Measurements from ENCODE around the gene COBL. TPM values are rescaled to one million over a fixed set of nuclear protein-coding genes. Genes with fewer than 3 reads are reported as not detected.

The COBL gene
- total RNA-seq, 1 donor from 2014 or later, result under 0.01 TPM

DNA sequence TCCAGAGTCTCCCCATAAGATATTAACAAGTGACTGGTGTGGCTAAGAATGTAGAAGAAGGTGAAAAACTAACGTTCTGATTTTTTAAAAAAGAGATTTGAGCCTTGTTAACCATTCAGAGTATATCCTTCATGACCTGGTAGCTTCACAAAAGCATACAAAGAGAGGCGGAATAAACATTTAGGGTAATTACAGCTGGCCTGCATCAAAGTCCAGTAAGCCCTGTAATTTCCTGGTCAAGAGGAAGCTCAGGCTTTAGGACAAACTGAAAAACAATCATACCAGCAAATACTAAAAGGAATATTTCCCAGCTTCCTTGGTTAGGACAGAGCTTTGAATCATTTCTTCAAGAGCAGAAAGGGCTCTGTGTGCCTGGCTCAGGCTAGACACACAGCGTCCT, 165.2 kb downstream of the COBL start:
- no peak for DNase-seq (ENCODE audit: low read depth in 2 of 2)

- no peak for DNase-seq (ENCODE audit: low read depth in 2 of 2)
These were observed 166.4 kb downstream of the COBL start for GRCh38 chr7:51150193-51150592.

DNA sequence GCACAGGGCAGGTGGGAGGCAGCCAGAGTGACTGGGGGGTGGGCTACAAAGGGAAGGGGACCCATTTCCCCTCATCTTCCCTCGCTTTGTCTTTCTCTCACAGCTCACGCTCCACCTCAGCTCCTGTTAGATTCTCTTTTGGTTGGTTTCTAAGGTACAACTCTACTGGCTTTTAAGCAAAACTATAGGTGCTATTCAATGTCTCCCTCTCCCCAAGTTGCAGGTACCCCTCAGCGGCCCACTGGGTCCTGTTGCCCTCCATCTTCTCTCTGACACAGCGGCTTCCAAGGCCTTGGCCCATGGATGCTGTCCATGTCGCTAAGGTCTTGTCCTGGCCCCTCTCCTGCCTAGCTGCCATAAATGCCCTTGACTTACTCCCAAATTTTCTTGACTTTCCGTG, 168.4 kb downstream of the COBL start:
- DNase-seq (ENCODE audit: low read depth in 2 of 2), result no peak

- no peak for DNase-seq (ENCODE audit: low read depth in 2 of 2)
These were observed 169.6 kb downstream of the COBL start for GRCh38 chr7:51146816-51147586.

- no peak for DNase-seq (ENCODE audit: low read depth in 2 of 2)
These were observed 172.4 kb downstream of the COBL start for GRCh38 chr7:51144178-51144577.

GRCh38 chr7:51142741-51143385, 173.7 kb downstream of the COBL start:
- DNase-seq (ENCODE audit: low read depth in 2 of 2), result no peak

DNA sequence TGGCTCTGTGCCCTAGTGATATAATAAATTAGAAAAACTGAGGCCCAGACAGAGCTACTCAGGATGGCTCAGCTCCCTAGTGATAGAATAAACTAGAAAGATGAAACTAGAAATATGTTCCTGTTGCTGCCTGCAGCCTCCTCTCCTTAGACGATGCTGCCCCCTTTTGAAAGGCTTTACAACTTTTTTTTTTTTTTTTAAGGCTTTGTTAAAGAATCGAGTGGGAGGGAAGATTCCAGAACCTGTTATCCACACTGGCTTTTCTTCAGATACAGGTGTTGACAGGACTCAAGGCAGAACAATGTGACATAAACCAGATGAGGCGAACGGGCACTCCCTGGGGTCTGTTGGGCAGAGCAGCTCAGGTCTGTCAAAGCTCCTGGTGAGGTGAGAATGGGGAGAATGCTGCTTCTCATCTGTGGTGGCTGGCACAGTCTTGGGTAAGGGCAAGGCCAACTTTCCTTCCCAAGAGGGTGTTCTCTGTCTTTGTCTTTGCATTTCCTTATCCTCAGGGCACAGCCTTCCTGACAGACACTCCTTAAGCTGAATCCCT, 175.1 kb downstream of the COBL start:
- DNase-seq (ENCODE audit: low read depth in 2 of 2), result peak; percentile 51 to 75

GRCh38 chr7:51140199-51141164, 176.1 kb downstream of the COBL start:
- DNase-seq (ENCODE audit: low read depth in 2 of 2), result peak; percentile 14 to 29

DNA sequence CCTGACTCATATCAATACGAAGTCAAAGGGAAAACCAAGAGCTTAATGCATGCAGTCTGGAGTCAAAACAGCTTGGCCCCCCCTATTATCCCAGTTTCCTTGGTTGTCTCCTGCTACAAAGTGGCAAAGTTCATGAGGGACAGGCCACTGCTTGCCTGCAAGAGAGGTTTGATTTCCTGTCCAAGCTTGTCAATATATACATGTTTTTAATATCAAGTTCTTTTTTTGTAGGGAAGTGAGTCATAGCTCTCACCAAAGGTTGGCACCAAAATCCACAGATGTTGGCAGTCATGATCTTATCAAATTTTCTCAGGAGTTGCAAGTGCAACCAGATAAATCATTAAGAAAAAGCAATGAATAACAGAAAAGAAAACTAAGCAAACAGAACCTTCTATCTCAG, 176.8 kb downstream of the COBL start:
- peak in 1 of 2 donors; percentile 94 for DNase-seq (ENCODE audit: low read depth in 2 of 2)

DNA sequence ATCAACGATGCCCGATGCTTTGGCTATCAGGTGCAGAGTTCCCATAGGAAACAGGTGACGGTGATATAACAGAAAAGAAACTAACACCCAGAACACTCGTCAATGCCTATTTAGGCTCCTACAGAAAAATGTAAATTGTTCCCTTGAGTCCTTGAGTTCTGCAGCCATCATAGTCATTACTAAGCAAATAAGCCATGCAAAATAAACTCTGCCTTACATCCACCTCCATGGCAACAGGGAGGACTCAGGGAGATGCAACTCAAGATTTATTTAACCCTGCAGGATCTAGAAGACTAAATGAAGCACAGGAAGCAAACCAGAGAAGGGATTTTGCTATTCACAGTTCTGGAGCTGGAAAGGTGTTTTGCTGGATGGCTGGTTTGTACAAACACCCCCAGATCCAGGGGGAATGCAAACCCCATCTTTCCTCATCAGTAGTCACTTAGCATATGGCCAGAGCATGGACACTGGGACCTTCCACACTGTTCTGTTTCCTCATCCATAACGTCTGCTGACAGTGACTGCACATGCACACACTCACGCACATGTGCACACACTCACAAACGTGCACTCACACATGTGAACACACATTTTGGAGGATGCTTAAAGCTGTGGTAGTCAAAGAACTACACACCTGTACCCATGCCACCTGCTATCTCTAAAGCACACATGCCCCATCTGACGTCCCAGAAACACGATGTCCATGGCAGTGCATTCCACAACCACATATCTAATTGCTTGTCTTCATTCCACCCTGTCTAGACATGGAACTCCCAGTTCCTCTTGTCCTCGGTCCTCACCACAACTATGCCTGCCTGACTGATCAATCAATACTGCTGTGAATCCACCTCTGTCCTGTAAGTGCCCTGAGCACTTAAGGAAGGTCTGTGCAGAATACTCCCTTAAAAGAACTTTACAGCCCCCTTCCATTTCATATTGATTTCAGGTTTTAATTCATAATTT, 178.2 kb downstream of the COBL start:
- DNase-seq (ENCODE audit: low read depth in 2 of 2), result no peak

DNA sequence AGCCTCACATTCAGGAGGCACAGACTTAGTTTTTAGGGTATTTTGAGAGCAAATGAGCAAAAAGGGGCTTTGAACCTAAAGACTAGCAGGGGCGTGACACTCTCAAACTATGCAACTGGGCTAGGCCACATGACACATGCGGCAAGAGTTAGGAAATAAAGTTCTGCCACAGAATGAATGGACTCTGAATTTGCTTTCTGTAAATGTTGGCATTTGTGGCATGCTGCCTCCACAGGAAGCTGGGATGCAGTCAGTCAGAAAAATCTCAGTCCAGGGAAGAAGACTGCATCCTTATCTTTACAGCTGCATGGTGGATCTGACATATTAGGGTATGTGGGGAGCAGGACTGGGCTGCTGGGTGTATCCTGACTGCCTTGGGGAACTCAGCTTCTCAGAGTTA, 181.0 kb downstream of the COBL start:
- DNase-seq (ENCODE audit: low read depth in 2 of 2), result no peak

DNA sequence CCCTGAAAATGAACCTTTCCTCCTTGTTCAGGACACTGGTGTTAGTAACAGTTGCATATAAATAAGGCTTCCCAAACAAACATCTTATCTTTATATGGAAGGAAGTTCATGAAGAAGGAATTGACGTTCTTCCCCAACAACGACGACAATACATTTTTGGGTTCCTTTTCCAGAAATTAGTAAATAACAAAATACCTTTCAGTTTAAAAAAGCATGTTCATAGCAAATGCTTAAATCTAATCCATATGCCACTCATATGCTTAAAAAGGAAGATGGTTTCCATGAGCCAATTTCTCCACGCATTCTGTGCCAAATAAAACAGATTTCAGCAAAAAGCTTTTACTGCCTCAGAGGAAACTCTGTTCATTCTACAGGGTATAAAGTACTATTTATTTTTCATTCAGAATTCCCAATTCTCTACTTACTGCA, 182.6 kb downstream of the COBL start:
- DNase-seq (ENCODE audit: low read depth in 2 of 2), result peak; percentile 75 to 77

- no peak for DNase-seq (ENCODE audit: low read depth in 2 of 2)
These were observed 183.9 kb downstream of the COBL start for GRCh38 chr7:51132661-51133060.

GRCh38 chr7:51129527-51130472, 186.8 kb downstream of the COBL start:
- DNase-seq (ENCODE audit: low read depth in 2 of 2), result no peak

- DNase-seq (ENCODE audit: low read depth in 2 of 2), result no peak
These were observed 187.8 kb downstream of the COBL start for GRCh38 chr7:51128545-51129435.

DNA sequence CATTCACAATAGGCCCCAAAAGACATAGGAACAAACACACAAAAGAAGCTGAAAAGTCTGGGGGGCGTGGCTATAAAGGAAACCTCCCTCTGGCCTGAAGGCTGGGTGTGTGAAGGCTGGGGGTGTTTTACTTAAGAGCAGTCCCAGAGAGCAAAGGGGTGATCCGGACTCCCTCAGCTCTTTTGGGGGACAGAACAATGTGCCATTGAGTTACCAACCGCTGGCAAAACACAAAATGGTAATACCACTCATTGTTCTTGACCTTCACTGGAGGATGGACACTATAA, 189.0 kb downstream of the COBL start:
- DNase-seq (ENCODE audit: low read depth in 2 of 2), result no peak

- no peak for DNase-seq (ENCODE audit: low read depth in 2 of 2)
These were observed 189.6 kb downstream of the COBL start for GRCh38 chr7:51126813-51127617.

DNA sequence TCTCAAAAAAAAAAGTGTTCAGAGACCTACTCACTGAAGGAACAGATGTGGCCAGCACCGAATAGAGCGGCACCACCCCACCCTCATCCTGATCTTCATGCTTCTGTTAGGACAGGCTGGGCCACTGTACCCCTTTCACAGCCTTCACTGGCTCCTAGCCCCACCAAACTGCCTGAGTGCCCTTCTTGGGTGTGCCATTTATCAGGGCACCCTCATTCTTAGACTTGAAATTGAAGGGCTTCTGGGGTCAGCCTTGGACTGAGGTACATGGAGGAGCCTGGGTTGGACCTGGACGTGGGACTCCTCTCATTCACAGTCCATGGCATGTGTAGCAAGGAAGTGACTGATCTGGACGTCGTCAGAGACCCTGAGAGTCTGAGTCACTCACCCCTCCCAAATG, 190.3 kb downstream of the COBL start:
- DNase-seq (ENCODE audit: low read depth in 2 of 2), result no peak

Data from dermis microvascular lymphatic vessel endothelial cell (primary cell).